Calu3 (cell line): ENCODE results near the gene TSSC4. TPM values are rescaled to one million over a fixed set of nuclear protein-coding genes. Genes with fewer than 3 reads are reported as not detected.

Experiments used
- BruUV-seq: library from RNA; stranded (reverse); fragments of 400-500 nt; replicated peaks from 2 replicates; lab custom pipeline; 2021; lab: Mats Ljungman, UMichigan
- CTCF ChIA-PET: fragments of 300-600 bp; sonication (Branson Sonifier 250); formaldehyde crosslinking; loops from one replicate; lab custom pipeline; 2022; ENCODE audit warnings: antibody characterized with exemption; lab: Charles Lee
- DNase-seq: peaks from one replicate; pipeline ENCODE4 v3.0.0; 2022
- H3K27ac Mint-ChIP-seq: one replicate; pipeline ENCODE4 v1.8.0; 2022; ENCODE audit warnings: mixed read lengths; ENCODE audit not compliant: unreplicated experiment
- H3K27me3 Mint-ChIP-seq: one replicate; pipeline ENCODE4 v1.8.0; 2022; ENCODE audit warnings: mixed read lengths; ENCODE audit not compliant: unreplicated experiment
- H3K36me3 Mint-ChIP-seq: one replicate; pipeline ENCODE4 v1.8.0; 2022; ENCODE audit warnings: mild to moderate bottlenecking, moderate library complexity, mixed read lengths; ENCODE audit not compliant: insufficient read depth, unreplicated experiment
- H3K4me1 Mint-ChIP-seq: one replicate; pipeline ENCODE4 v1.8.0; 2022; ENCODE audit warnings: mild to moderate bottlenecking, low read depth, mixed read lengths; ENCODE audit not compliant: unreplicated experiment
- H3K4me3 Mint-ChIP-seq: one replicate; pipeline ENCODE4 v1.8.0; 2022; ENCODE audit warnings: mild to moderate bottlenecking, low read depth, moderate library complexity, mixed read lengths; ENCODE audit not compliant: unreplicated experiment
- H3K9me3 Mint-ChIP-seq: one replicate; pipeline ENCODE4 v1.8.0; 2022; ENCODE audit warnings: low read depth, mixed read lengths; ENCODE audit not compliant: unreplicated experiment
- intact Hi-C: fragments of 100-400 bp; cut with micrococcal nuclease; formaldehyde crosslinking; loops from one replicate; pipeline ENCODE4 v1.10.0; 2022; ENCODE audit not compliant: unreplicated experiment
- total RNA-seq: library from RNA; stranded (reverse); gene quantifications from 2 replicates; pipeline ENCODE4 v1.2.3, GENCODE V29; 2022
- TF ChIP-seq, protein P1 (sequence below): fragments of 200-600 bp; IDR thresholded peaks from one replicate; pipeline ENCODE4 v1.8.0; 2022; ENCODE audit warnings: antibody characterized with exemption; ENCODE audit not compliant: unreplicated experiment

The TSSC4 gene
- total RNA-seq, 1 experiment from 2014 or later = 49.4 TPM

- H3K36me3 Mint-ChIP-seq = no peaks in the 10 kb centered on the region
- H3K9me3 Mint-ChIP-seq = no peaks in the 10 kb centered on the region
- no peaks in the 10 kb centered on the region for H3K4me1 Mint-ChIP-seq
- intact Hi-C loops = loop anchor here (1.0 to 5.0 kb wide), 2 partner anchors 115 to 223 kb away; no protein-coding TSS in a partner anchor
- no peak overlapping the region for H3K27ac Mint-ChIP-seq
- BruUV-seq = no TSS peak
- peaks cover 27% of the 10 kb centered on the region for H3K27me3 Mint-ChIP-seq
- CTCF ChIA-PET = interaction anchor here (0.6 to 3.1 kb wide), 15 partner anchors 11 to 595 kb away, joined by 3 to 97 read pairs (median 4); partner anchors contain the start of gene TSSC4
- H3K4me3 Mint-ChIP-seq = no peak overlapping the region
- peak; percentile 83 for DNase-seq
- TF ChIP-seq, protein P1, sequence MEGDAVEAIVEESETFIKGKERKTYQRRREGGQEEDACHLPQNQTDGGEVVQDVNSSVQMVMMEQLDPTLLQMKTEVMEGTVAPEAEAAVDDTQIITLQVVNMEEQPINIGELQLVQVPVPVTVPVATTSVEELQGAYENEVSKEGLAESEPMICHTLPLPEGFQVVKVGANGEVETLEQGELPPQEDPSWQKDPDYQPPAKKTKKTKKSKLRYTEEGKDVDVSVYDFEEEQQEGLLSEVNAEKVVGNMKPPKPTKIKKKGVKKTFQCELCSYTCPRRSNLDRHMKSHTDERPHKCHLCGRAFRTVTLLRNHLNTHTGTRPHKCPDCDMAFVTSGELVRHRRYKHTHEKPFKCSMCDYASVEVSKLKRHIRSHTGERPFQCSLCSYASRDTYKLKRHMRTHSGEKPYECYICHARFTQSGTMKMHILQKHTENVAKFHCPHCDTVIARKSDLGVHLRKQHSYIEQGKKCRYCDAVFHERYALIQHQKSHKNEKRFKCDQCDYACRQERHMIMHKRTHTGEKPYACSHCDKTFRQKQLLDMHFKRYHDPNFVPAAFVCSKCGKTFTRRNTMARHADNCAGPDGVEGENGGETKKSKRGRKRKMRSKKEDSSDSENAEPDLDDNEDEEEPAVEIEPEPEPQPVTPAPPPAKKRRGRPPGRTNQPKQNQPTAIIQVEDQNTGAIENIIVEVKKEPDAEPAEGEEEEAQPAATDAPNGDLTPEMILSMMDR = peak; percentile 82
These were observed 19.3 kb downstream of the TSSC4 start for GRCh38 chr11:2419638-2420501.

- H3K36me3 Mint-ChIP-seq = no peaks in the 10 kb centered on the region
- intact Hi-C loops = loop anchor here (5.0 kb wide), 1 partner anchor 223 kb away; no protein-coding TSS in a partner anchor
- no TSS peak for BruUV-seq
- CTCF ChIA-PET = interaction anchor here (0.9 to 3.1 kb wide), 9 partner anchors 11 to 234 kb away, joined by 3 to 97 read pairs (median 5); partner anchors contain the start of gene TSSC4
- H3K4me3 Mint-ChIP-seq = no peak overlapping the region
- no peaks in the 10 kb centered on the region for H3K9me3 Mint-ChIP-seq
- peaks cover 29% of the 10 kb centered on the region for H3K27me3 Mint-ChIP-seq
- TF ChIP-seq, protein P1 = peak; percentile 90
- H3K4me1 Mint-ChIP-seq = no peaks in the 10 kb centered on the region
- peak; percentile 84 for DNase-seq
- no peak overlapping the region for H3K27ac Mint-ChIP-seq
These were observed 20.1 kb downstream of the TSSC4 start for GRCh38 chr11:2420502-2421225.

DNA sequence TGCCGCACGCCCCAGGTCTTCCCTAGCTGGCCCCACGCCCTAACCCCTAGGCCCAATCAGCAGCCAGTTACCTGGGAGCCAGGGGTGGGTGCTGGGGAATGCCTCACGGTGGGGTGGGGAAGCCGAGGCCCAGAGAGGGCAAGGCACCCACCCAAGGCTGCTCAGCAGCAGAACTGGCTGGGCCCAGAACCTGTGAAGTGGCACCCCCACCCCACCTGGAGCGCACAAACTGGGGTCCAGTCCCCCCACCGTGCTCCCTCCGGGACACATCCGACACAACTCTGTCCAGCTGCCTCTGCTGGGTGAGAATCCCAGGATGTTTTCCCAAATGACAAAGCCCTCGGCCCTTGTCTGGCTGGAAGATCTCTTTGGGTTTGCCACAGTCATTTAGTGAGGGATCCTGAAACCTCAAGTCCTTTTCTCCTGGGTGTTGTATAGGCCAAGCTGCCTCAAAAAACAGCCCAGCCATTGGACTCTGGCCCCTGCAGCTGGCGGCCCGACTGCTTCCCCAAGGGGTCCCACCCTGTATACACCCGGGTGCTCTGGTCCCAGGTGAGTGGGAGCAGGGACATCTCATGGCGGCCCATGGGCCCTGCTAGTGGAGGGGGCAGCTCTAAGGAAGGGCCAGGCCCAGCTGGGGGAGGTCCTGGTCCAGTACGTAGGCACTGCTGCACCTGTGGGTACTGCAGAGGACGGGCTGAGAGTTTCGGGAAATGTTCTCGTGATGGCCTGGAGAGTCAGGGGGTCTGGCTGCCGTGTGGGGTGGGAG, 20.9 kb downstream of the TSSC4 start:
- Mint-ChIP-seq H3K9me3 (no peaks in the 10 kb centered on the region), H3K27me3 (peaks cover 29% of the 10 kb centered on the region), H3K4me1 (no peaks in the 10 kb centered on the region), H3K4me3 (no peak overlapping the region), H3K27ac (no peak overlapping the region), H3K36me3 (no peaks in the 10 kb centered on the region)
- intact Hi-C loops = loop anchor here (5.0 kb wide), 1 partner anchor 224 kb away; no protein-coding TSS in a partner anchor
- CTCF ChIA-PET = interaction anchor here (0.6 to 3.1 kb wide), 11 partner anchors 12 to 235 kb away, joined by 3 to 97 read pairs (median 5); partner anchors contain the start of gene TSSC4
- TF ChIP-seq, protein P1 = no peak
- DNase-seq = no peak
- no TSS peak for BruUV-seq
